CD8-positive, alpha-beta memory T cell (primary cell): ENCODE measurements around the gene ENTPD5. TPM values are rescaled to one million over a fixed set of nuclear protein-coding genes. Genes with fewer than 3 reads are reported as not detected.

Experiments used
- CTCF ChIA-PET: fragments of 350-600 bp; sonication (Branson Sonifier 250); formaldehyde crosslinking; loops from one replicate; lab custom pipeline; 2021; ENCODE audit warnings: antibody characterized with exemption; lab: Charles Lee
- POLR2A ChIA-PET: fragments of 350-600 bp; sonication (Branson Sonifier 250); formaldehyde crosslinking; loops from one replicate; lab custom pipeline; 2021; ENCODE audit warnings: antibody characterized with exemption; lab: Charles Lee
- DNase-seq, 5 donors: peaks; one replicate each; pipeline versions ENCODE4 v3.0.0 to v3.0.0-alpha.2; 2020 to 2022; ENCODE audit warnings: mixed read lengths in 1 of 5
- H3K27ac ChIP-seq: one replicate; pipeline ENCODE4 v1.7.0; 2013; ENCODE audit warnings: low read depth, mild to moderate bottlenecking, low read length, moderate library complexity
- H3K27me3 ChIP-seq: 2 replicates; pipeline ENCODE4 v1.7.0; 2013; ENCODE audit warnings: low read length, mild to moderate bottlenecking; ENCODE audit not compliant: insufficient read depth, poor library complexity, severe bottlenecking
- H3K36me3 ChIP-seq: 2 replicates; pipeline ENCODE4 v1.7.0; 2013; ENCODE audit warnings: mild to moderate bottlenecking, low read length, moderate library complexity; ENCODE audit not compliant: insufficient read depth
- H3K4me1 ChIP-seq: 2 replicates; pipeline ENCODE4 v1.7.0; 2013; ENCODE audit warnings: mild to moderate bottlenecking, low read length, moderate library complexity; ENCODE audit not compliant: insufficient read depth
- H3K4me3 ChIP-seq: 2 replicates; pipeline ENCODE4 v1.7.0; 2013; ENCODE audit warnings: mild to moderate bottlenecking, low read length
- H3K9me3 ChIP-seq: 2 replicates; pipeline ENCODE4 v1.7.0; 2013; ENCODE audit warnings: mild to moderate bottlenecking, low read length
- H3K27ac Mint-ChIP-seq, 8 donors: one replicate each; pipeline ENCODE4 v1.8.0; 2020 to 2021; ENCODE audit warnings: mixed read lengths in 8 of 8, mild to moderate bottlenecking in 6 of 8, inconsistent platforms in 3 of 8, moderate library complexity in 3 of 8
- H3K27me3 Mint-ChIP-seq, 2 donors: one replicate each; pipeline ENCODE4 v1.8.0; 2020 to 2021; ENCODE audit warnings: mixed read lengths in 2 of 2, mild to moderate bottlenecking in 1 of 2, moderate library complexity in 1 of 2
- H3K36me3 Mint-ChIP-seq, 3 donors: one replicate each; pipeline ENCODE4 v1.8.0; 2020 to 2021; ENCODE audit warnings: mixed read lengths in 3 of 3, inconsistent platforms in 1 of 3, mild to moderate bottlenecking in 1 of 3
- H3K4me1 Mint-ChIP-seq, 3 donors: one replicate each; pipeline ENCODE4 v1.8.0; 2020 to 2021; ENCODE audit warnings: mixed read lengths in 3 of 3, inconsistent platforms in 1 of 3, mild to moderate bottlenecking in 1 of 3
- H3K4me3 Mint-ChIP-seq, 7 donors: one replicate each; pipeline ENCODE4 v1.8.0; 2020 to 2021; ENCODE audit warnings: mixed read lengths in 7 of 7, mild to moderate bottlenecking in 6 of 7, moderate library complexity in 4 of 7, inconsistent platforms in 2 of 7
- H3K9me3 Mint-ChIP-seq, 5 donors: one replicate each; pipeline ENCODE4 v1.8.0; 2020 to 2022; ENCODE audit warnings: mixed read lengths in 5 of 5, mild to moderate bottlenecking in 3 of 5, moderate library complexity in 2 of 5, inconsistent platforms in 1 of 5
- polyA plus RNA-seq: library from polyadenylated mRNA; unstranded; fragments of 300-500 nt; fragmentation: Illumina TruSeq; gene quantifications from one replicate; pipeline ENCODE4 v1.2.3, GENCODE V29; 2021
- total RNA-seq, 2 experiments: library from RNA; stranded (reverse); gene quantifications; one replicate each; pipeline ENCODE4 v1.2.3, GENCODE V29; 2021

The ENTPD5 gene, protein sequence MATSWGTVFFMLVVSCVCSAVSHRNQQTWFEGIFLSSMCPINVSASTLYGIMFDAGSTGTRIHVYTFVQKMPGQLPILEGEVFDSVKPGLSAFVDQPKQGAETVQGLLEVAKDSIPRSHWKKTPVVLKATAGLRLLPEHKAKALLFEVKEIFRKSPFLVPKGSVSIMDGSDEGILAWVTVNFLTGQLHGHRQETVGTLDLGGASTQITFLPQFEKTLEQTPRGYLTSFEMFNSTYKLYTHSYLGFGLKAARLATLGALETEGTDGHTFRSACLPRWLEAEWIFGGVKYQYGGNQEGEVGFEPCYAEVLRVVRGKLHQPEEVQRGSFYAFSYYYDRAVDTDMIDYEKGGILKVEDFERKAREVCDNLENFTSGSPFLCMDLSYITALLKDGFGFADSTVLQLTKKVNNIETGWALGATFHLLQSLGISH
- total RNA-seq (10 to 100 TPM; 12.4 to 13.3 TPM), polyA plus RNA-seq (8.5 TPM)

DNA sequence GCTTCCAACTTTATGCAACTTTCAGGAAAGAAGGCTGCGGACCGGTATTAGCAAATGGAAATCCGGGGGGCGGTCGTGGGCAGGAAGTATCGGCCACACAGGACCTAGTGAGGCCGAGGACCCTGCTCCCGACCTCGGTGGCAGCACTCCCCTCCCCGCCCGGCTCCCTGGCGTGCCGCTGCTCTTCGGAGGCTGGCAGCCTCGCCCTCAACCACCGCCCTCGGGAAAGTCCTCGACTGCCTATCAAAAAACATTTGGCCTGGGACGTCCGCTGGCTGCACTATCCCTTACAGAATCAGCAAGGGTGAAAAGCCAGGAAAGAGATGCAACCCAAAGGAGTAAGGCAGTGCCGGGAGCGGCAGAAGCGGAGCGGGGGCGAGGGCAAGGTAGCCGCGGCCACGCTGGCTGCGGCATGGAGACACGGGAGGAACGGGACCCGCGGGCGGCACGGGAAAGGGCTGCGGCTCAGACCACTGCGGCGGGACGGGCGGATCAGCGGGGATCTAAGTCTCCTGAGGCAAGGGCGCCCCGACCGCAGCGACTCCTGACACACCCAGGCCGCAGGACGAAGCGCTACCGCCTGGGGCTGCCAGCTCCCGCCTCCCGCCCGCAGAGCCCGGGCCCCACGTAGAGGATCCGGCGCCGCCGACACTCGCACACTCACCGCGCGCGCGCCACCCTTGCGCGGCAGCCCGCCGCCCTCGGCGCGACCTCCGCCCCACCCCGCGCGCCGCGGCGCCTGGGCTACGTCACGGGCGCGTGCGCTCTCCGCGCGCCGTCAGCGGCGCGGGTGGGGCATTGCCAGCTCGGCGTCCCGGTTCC, at the start of gene ENTPD5, which contains the start of gene BBOF1:
Gene ENTPD5, minus strand, starts transcription at position 703 of the 822 bp plus-strand sequence. CDS start 31,186 bp downstream, outside the sequence.
Gene BBOF1, plus strand, starts transcription at position 764 of the 822 bp plus-strand sequence. CDS start 130 bp downstream, outside the sequence.
- peaks cover 9% of the 10 kb centered on the region for H3K4me1 ChIP-seq
- Mint-ChIP-seq H3K27me3 (peaks cover 0 to 1% of the 10 kb centered on the region in 2 donors), H3K4me1 (peaks cover 11 to 18% (median 15%) of the 10 kb centered on the region in 3 donors), H3K9me3 (no peaks in the 10 kb centered on the region), H3K27ac (peak within 1 kb of the TSS; percentile 96 to 99 (median 98)), H3K4me3 (peak within 1 kb of the TSS; percentile 91 to 98 (median 94)), H3K36me3 (peaks cover 0 to 10% (median 0%) of the 10 kb centered on the region in 3 donors)
- POLR2A ChIA-PET: interaction anchor here (0.6 to 1.2 kb wide), 3 partner anchors 11 to 960 kb away, joined by 3 to 5 read pairs (median 5); partner anchors contain the start of genes COQ6 and FAM161B
- DNase-seq: peak; percentile 82 to 91 (median 87)
- CTCF ChIA-PET: interaction anchor here (0.6 to 1.3 kb wide), 2 partner anchors 12 to 826 kb away, joined by 3 to 4 read pairs; no protein-coding TSS in a partner anchor
- no peaks in the 10 kb centered on the region for H3K9me3 ChIP-seq
- H3K27me3 ChIP-seq: no peaks in the 10 kb centered on the region
- no peaks in the 10 kb centered on the region for H3K36me3 ChIP-seq
- peak within 1 kb of the TSS; percentile 89 for H3K27ac ChIP-seq
- H3K4me3 ChIP-seq: peak within 1 kb of the TSS; percentile 72

- Mint-ChIP-seq H3K36me3 (peaks cover 7 to 75% (median 10%) of the 10 kb centered on the region in 3 donors), H3K4me3 (no peak overlapping the region), H3K9me3 (no peaks in the 10 kb centered on the region), H3K4me1 (no peaks in the 10 kb centered on the region), H3K27ac (no peak overlapping the region), H3K27me3 (no peaks in the 10 kb centered on the region)
- Histone ChIP-seq H3K4me1 (no peaks in the 10 kb centered on the region), H3K27me3 (no peaks in the 10 kb centered on the region), H3K27ac (no peak overlapping the region), H3K36me3 (peaks cover 5% of the 10 kb centered on the region), H3K4me3 (no peak overlapping the region), H3K9me3 (no peaks in the 10 kb centered on the region)
- POLR2A ChIA-PET: no interaction called here
- DNase-seq: no peak
- CTCF ChIA-PET: no interaction called here
These were observed 46.9 kb upstream of the ENTPD5 start for GRCh38 chr14:74065746-74066575.

DNA sequence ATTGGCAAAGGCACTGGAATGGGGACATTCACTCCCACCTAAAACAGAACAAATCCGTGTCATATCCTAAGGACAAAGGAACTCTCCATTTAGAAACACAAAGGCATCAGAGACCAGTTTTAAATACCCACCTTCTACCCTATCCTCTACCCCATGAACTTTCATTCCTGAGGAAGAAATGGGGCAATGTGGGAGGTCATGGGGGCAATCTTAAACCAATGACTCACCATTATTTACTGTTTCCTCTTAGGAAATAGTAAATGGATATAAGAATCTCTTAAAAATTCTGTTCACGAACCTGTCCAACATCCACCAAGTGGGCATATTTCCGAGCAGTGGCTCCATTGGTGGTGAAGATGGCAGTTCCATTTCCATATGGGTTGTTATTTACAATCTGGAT, 45.8 kb upstream of the ENTPD5 start:
- peaks cover 11 to 75% (median 12%) of the 10 kb centered on the region in 3 donors for H3K36me3 Mint-ChIP-seq

DNA sequence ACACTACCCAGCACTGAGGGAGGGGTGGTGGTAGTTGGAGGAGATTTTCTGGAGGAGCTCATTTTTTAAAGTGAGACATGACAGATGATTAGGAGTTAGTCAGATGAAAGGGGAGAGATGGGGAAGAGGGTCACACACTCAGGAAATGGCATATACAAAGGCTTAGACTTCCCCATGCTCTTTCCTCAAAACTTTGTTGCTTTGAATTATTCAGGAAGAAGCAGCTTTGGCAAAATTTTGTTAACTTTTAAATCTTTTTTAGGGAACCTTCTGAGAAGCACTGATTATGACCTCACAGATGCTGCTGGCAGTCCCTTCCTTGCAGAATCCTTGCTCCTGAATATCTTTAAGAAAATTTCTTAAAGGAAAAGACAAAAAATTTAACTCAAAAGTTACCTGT, 45.3 kb upstream of the ENTPD5 start:
- Histone ChIP-seq H3K27ac (no peak overlapping the region), H3K4me1 (no peaks in the 10 kb centered on the region), H3K27me3 (no peaks in the 10 kb centered on the region), H3K4me3 (no peak overlapping the region), H3K36me3 (no peaks in the 10 kb centered on the region), H3K9me3 (no peaks in the 10 kb centered on the region)
- POLR2A ChIA-PET: interaction anchor here (0.6 kb wide), 1 partner anchor 1607 kb away, joined by 7 read pairs; no protein-coding TSS in a partner anchor
- Mint-ChIP-seq H3K27ac (no peak overlapping the region), H3K4me3 (no peak overlapping the region), H3K36me3 (peaks cover 12 to 76% (median 15%) of the 10 kb centered on the region in 3 donors), H3K4me1 (no peaks in the 10 kb centered on the region), H3K9me3 (no peaks in the 10 kb centered on the region), H3K27me3 (no peaks in the 10 kb centered on the region)
- DNase-seq: no peak
- CTCF ChIA-PET: no interaction called here

More for the DNA sequence above, 45.8 kb upstream of the ENTPD5 start:
- Histone ChIP-seq H3K9me3 (no peaks in the 10 kb centered on the region), H3K4me1 (no peaks in the 10 kb centered on the region), H3K27ac (no peak overlapping the region), H3K4me3 (no peak overlapping the region), H3K36me3 (no peaks in the 10 kb centered on the region), H3K27me3 (no peaks in the 10 kb centered on the region)
- no peak for DNase-seq
- ChIA-PET POLR2A (no interaction called here), CTCF (no interaction called here)
- no peak overlapping the region for H3K4me3 Mint-ChIP-seq
- no peaks in the 10 kb centered on the region for H3K9me3 Mint-ChIP-seq
- peak overlapping the region in 1 of 8 donors; percentile 58 for H3K27ac Mint-ChIP-seq
- no peaks in the 10 kb centered on the region for H3K4me1 Mint-ChIP-seq
- H3K27me3 Mint-ChIP-seq: no peaks in the 10 kb centered on the region

DNA sequence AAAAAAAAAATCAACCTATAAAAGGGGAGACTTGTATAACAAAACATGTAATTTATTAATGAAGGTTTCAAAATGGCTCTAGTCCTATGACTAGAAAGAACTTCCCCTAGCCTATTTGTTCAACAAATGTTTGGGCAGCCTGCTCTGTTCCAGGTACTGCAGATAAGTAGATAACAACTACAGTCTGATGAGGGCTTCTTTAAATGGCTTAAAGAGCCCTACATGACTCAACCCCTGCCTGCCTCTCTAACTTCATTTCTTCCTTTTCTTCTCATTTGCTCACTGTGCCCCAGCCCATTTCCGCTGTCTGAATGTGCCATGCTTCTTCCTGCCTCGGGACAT, 43.7 kb upstream of the ENTPD5 start:
- Histone ChIP-seq H3K27ac (no peak overlapping the region), H3K4me3 (no peak overlapping the region), H3K36me3 (no peaks in the 10 kb centered on the region), H3K4me1 (no peaks in the 10 kb centered on the region), H3K27me3 (no peaks in the 10 kb centered on the region), H3K9me3 (no peaks in the 10 kb centered on the region)
- ChIA-PET POLR2A (interaction anchor here (0.6 kb wide), 1 partner anchor 1589 kb away, joined by 3 read pairs; no protein-coding TSS in a partner anchor), CTCF (no interaction called here)
- no peak overlapping the region for H3K4me3 Mint-ChIP-seq
- no peaks in the 10 kb centered on the region for H3K9me3 Mint-ChIP-seq
- DNase-seq: no peak
- H3K27ac Mint-ChIP-seq: no peak overlapping the region
- peaks cover 12 to 75% (median 16%) of the 10 kb centered on the region in 3 donors for H3K36me3 Mint-ChIP-seq
- H3K27me3 Mint-ChIP-seq: no peaks in the 10 kb centered on the region
- H3K4me1 Mint-ChIP-seq: no peaks in the 10 kb centered on the region

GRCh38 chr14:74049876-74050495, 30.9 kb upstream of the ENTPD5 start:
- H3K9me3 Mint-ChIP-seq: no peaks in the 10 kb centered on the region
- H3K4me3 Mint-ChIP-seq: no peak overlapping the region
- H3K27ac Mint-ChIP-seq: peak overlapping the region in 2 of 8 donors; percentile 14 to 58
- H3K36me3 ChIP-seq: no peaks in the 10 kb centered on the region
- peaks cover 0 to 1% of the 10 kb centered on the region in 2 donors for H3K27me3 Mint-ChIP-seq
- no peak overlapping the region for H3K4me3 ChIP-seq
- no peaks in the 10 kb centered on the region for H3K4me1 ChIP-seq
- H3K27ac ChIP-seq: no peak overlapping the region
- H3K4me1 Mint-ChIP-seq: no peaks in the 10 kb centered on the region
- H3K27me3 ChIP-seq: no peaks in the 10 kb centered on the region
- H3K9me3 ChIP-seq: no peaks in the 10 kb centered on the region
- peaks cover 0 to 5% (median 4%) of the 10 kb centered on the region in 3 donors for H3K36me3 Mint-ChIP-seq
- POLR2A ChIA-PET: no interaction called here
- CTCF ChIA-PET: no interaction called here
- no peak for DNase-seq

DNA sequence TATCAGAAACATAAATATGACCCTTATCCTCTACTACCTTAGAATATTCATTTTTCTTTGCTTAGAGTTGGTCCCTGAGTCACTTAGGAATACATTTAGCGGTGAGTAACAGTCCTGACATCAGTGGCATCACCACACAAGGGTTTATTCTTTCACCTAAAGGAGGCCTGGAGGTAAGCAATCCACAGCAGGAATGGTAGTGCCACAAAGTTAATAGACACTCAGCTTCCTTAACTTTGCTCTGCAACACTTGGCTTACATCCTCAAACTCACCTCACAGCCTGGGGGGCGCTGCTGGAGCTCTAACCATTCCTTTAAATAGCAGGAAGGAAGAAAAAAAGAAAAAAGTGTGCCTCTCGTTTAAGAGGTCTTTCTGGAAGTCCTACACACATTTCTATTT, 29.2 kb upstream of the ENTPD5 start:
- Mint-ChIP-seq H3K36me3 (peaks cover 0 to 5% (median 4%) of the 10 kb centered on the region in 3 donors), H3K4me1 (no peaks in the 10 kb centered on the region), H3K9me3 (no peaks in the 10 kb centered on the region), H3K27ac (no peak overlapping the region), H3K27me3 (peaks cover 0 to 1% of the 10 kb centered on the region in 2 donors), H3K4me3 (no peak overlapping the region)
- H3K4me3 ChIP-seq: no peak overlapping the region
- no peaks in the 10 kb centered on the region for H3K27me3 ChIP-seq
- no peaks in the 10 kb centered on the region for H3K4me1 ChIP-seq
- no peaks in the 10 kb centered on the region for H3K9me3 ChIP-seq
- ChIA-PET POLR2A (no interaction called here), CTCF (no interaction called here)
- H3K36me3 ChIP-seq: no peaks in the 10 kb centered on the region
- DNase-seq: no peak
- no peak overlapping the region for H3K27ac ChIP-seq
